ENCODE results near the gene SGCA. TPM values are rescaled to one million over a fixed set of nuclear protein-coding genes. Genes with fewer than 3 reads are reported as not detected.

The SGCA gene
- total and polyA plus RNA-seq, 2 donors (not counting 3 experiments of a cell fraction or from before 2014, with no cell fraction given), result not detected

- POLR2A ChIA-PET, result no interaction called here
- TF ChIP-seq POLR2AphosphoS5 (IDR thresholded peaks at IDR 0.05; ENCODE audit: insufficient read depth, low read depth, low read length), result no peak
- TF ChIP-seq JUN (IDR thresholded peaks at IDR 0.05; ENCODE audit: borderline replicate concordance, insufficient read depth, insufficient read length, low read depth), result no peak
- no peak for TF ChIP-seq CTCF (IDR thresholded peaks at IDR 0.05; ENCODE audit: extremely low read depth in 1 of 2, insufficient read depth in 1 of 2, low read depth in 1 of 2, low read length in 2 of 2)
- TF ChIP-seq, protein P1, sequence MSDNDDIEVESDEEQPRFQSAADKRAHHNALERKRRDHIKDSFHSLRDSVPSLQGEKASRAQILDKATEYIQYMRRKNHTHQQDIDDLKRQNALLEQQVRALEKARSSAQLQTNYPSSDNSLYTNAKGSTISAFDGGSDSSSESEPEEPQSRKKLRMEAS (IDR thresholded peaks at IDR 0.05; ENCODE audit: insufficient read depth, insufficient read length), result no peak
- no peak for TF ChIP-seq GATA2 (IDR thresholded peaks at IDR 0.05; ENCODE audit: insufficient read depth, insufficient read length, low read depth, low read length)
- no peak for TF ChIP-seq EZH2 (IDR thresholded peaks at IDR 0.05; ENCODE audit: borderline replicate concordance, low read depth, low read length, severe bottlenecking)
- TF ChIP-seq POLR2A (IDR thresholded peaks at IDR 0.05; ENCODE audit: low read depth, low read length), result no peak
- TF ChIP-seq FOS (IDR thresholded peaks at IDR 0.05; ENCODE audit: borderline replicate concordance, insufficient read depth, low read length), result no peak
- no peak for TF ChIP-seq MYC (IDR thresholded peaks at IDR 0.05; ENCODE audit: low read depth, low read length)
- no peaks in the 10 kb centered on the region for H3K4me1 ChIP-seq (ENCODE audit: control insufficient read depth, extremely low read depth, insufficient read depth, low read length)
Observed at GRCh38 chr17:50192618-50193291, 26.9 kb downstream of the SGCA start.

More at GRCh38 chr17:50192618-50193291, 26.9 kb downstream of the SGCA start:
- no peak overlapping the region for H3K4me2 ChIP-seq (ENCODE audit: insufficient read depth, low read length)
- CTCF ChIA-PET, result interaction anchor here (0.6 to 1.4 kb wide), 3 partner anchors 19 to 106 kb away, joined by 3 to 8 read pairs (median 3); no protein-coding TSS in a partner anchor
- H3K4me3 ChIP-seq (replicated peaks in 1 of 3; ENCODE audit: insufficient read depth in 1 of 3, low read depth in 1 of 3, low read length in 3 of 3), result no peak overlapping the region
- dilution Hi-C loops (cut with MboI; ENCODE audit: extremely low pct_ligation_motif_present, low sequenced_read_pairs), result no loop called here
- H3K9me3 ChIP-seq (replicated peaks; ENCODE audit: control insufficient read depth, insufficient read depth, low read length), result no peaks in the 10 kb centered on the region
- no TSS peak for BruUV-seq (replicated peaks)
- DNase-seq (ENCODE audit: low read depth, low spot score), result no peak
- H3K27me3 ChIP-seq (ENCODE audit: control insufficient read depth in 2 of 2, insufficient read depth in 2 of 2, low read length in 2 of 2), result peaks cover 0 to 2% of the 10 kb centered on the region in 2 experiments
- H3K9ac ChIP-seq (replicated peaks; ENCODE audit: extremely low read depth, insufficient read depth, low read length), result no peak overlapping the region
- H2AFZ ChIP-seq (ENCODE audit: low read depth, low read length), result no peak overlapping the region
- no peaks in the 10 kb centered on the region for H3K79me2 ChIP-seq (ENCODE audit: control insufficient read depth, insufficient read depth, low read length)
- no peak overlapping the region for H3K27ac ChIP-seq (ENCODE audit: insufficient read depth, low read depth, low read length)
- no peaks in the 10 kb centered on the region for H4K20me1 ChIP-seq (replicated peaks; ENCODE audit: control insufficient read depth, extremely low read depth, insufficient read depth, low read length)
- no peaks in the 10 kb centered on the region for H3K9me1 ChIP-seq (replicated peaks; ENCODE audit: control insufficient read depth, extremely low read depth, insufficient read depth, low read length)
- H3K36me3 ChIP-seq (ENCODE audit: control insufficient read depth in 2 of 2, extremely low read depth in 1 of 2, insufficient read depth in 2 of 2, low read length in 2 of 2), result no peaks in the 10 kb centered on the region
- intact Hi-C loops (cut with micrococcal nuclease), result loop anchor here (2.0 kb wide), 1 partner anchor 14 kb away; no protein-coding TSS in a partner anchor
- FAIRE-seq, result no peak

Measured in endothelial cell of umbilical vein (primary cell).